OCI-LY7 (cell line): ENCODE results near the gene S100Z.

ENCODE experiments used
- EZH2phosphoT487 ChIP-seq: fragments of 200-600 bp; sonication (generic); IDR thresholded peaks from 2 replicates; pipeline ENCODE4 v1.6.1; 2018; ENCODE audit warnings: low read depth, borderline replicate concordance, mild to moderate bottlenecking, mixed run types, antibody characterized with exemption, low read length, moderate library complexity, mixed read lengths
- TF ChIP-seq, protein P1 (sequence below): fragments of 200-600 bp; sonication (generic); conservative IDR thresholded peaks from 2 replicates; pipeline ENCODE4 v1.5.1; 2014; ENCODE audit warnings: mild to moderate bottlenecking, antibody characterized with exemption, low read length, moderate library complexity, mixed read lengths

DNA sequence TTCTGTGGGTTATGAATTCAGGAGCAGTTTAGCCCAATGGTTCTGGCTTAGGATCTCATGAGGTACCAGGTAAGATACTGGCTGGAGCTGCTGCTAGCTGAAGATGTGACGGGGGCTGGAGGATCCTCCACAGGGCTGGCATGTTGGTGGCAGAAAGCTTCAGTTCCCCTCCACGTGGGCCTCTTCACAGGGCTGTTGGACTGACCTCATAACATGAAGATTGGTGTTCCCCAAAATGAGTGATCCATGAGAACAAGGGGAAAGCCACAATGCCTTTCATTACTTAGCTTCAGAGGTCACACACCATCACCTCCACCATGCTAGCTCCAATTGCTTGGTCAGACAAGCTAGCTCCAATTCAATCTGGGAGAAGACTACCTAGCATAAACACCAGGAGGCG, 8.5 kb upstream of the S100Z start:
- TF ChIP-seq, protein P1, sequence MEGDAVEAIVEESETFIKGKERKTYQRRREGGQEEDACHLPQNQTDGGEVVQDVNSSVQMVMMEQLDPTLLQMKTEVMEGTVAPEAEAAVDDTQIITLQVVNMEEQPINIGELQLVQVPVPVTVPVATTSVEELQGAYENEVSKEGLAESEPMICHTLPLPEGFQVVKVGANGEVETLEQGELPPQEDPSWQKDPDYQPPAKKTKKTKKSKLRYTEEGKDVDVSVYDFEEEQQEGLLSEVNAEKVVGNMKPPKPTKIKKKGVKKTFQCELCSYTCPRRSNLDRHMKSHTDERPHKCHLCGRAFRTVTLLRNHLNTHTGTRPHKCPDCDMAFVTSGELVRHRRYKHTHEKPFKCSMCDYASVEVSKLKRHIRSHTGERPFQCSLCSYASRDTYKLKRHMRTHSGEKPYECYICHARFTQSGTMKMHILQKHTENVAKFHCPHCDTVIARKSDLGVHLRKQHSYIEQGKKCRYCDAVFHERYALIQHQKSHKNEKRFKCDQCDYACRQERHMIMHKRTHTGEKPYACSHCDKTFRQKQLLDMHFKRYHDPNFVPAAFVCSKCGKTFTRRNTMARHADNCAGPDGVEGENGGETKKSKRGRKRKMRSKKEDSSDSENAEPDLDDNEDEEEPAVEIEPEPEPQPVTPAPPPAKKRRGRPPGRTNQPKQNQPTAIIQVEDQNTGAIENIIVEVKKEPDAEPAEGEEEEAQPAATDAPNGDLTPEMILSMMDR: no peak
- TF ChIP-seq EZH2phosphoT487: no peak
